KMS-11 (cell line): Measurements from ENCODE around the gene WIPF3.

Source experiments
- H2AFZ ChIP-seq: fragments of 200-600 bp; sonication (generic); 2 replicates; pipeline ENCODE4 v1.6.1; 2016; ENCODE audit warnings: antibody characterized with exemption, mixed run types, low read depth
- H3K27ac ChIP-seq: fragments of 200-600 bp; sonication (generic); 2 replicates; pipeline ENCODE4 v1.6.1; 2016; ENCODE audit warnings: mild to moderate bottlenecking, mixed run types
- H3K27me3 ChIP-seq: fragments of 200-600 bp; sonication (generic); 2 replicates; pipeline ENCODE4 v1.6.1; 2017; ENCODE audit warnings: mild to moderate bottlenecking, low read depth, mixed run types, moderate library complexity; ENCODE audit not compliant: insufficient read depth
- H3K36me3 ChIP-seq: fragments of 200-600 bp; sonication (generic); 2 replicates; pipeline ENCODE4 v1.6.1; 2017; ENCODE audit warnings: mild to moderate bottlenecking, mixed run types; ENCODE audit not compliant: insufficient read depth
- H3K4me1 ChIP-seq: fragments of 200-600 bp; sonication (generic); 2 replicates; pipeline ENCODE4 v1.6.1; 2016; ENCODE audit warnings: mild to moderate bottlenecking, low read depth, mixed run types; ENCODE audit not compliant: poor library complexity, severe bottlenecking
- H3K4me2 ChIP-seq: fragments of 200-600 bp; sonication (generic); 2 replicates; pipeline ENCODE4 v1.7.0; 2016; ENCODE audit warnings: mild to moderate bottlenecking, mixed run types
- H3K4me3 ChIP-seq: fragments of 200-600 bp; sonication (generic); IDR thresholded peaks from 2 replicates; pipeline ENCODE4 v1.6.1; 2017; ENCODE audit warnings: low read depth, low read length, mixed read lengths; ENCODE audit not compliant: insufficient read depth
- H3K79me2 ChIP-seq: fragments of 200-600 bp; sonication (generic); 2 replicates; pipeline ENCODE4 v1.6.1; 2016; ENCODE audit warnings: low read depth, mixed run types; ENCODE audit not compliant: insufficient read depth
- H3K9ac ChIP-seq: fragments of 200-600 bp; sonication (generic); 2 replicates; pipeline ENCODE4 v1.6.1; 2016; ENCODE audit warnings: mild to moderate bottlenecking, mixed run types
- H4K20me1 ChIP-seq: fragments of 200-600 bp; sonication (generic); 2 replicates; pipeline ENCODE4 v1.6.1; 2016; ENCODE audit warnings: mild to moderate bottlenecking, mixed run types; ENCODE audit not compliant: insufficient read depth
- TF ChIP-seq, protein P1 (sequence below): fragments of 200-600 bp; sonication (generic); conservative IDR thresholded peaks from 2 replicates; pipeline ENCODE4 v1.6.1; 2017; ENCODE audit warnings: low read depth, mild to moderate bottlenecking, antibody characterized with exemption, low read length, moderate library complexity, mixed read lengths

The WIPF3 gene

DNA sequence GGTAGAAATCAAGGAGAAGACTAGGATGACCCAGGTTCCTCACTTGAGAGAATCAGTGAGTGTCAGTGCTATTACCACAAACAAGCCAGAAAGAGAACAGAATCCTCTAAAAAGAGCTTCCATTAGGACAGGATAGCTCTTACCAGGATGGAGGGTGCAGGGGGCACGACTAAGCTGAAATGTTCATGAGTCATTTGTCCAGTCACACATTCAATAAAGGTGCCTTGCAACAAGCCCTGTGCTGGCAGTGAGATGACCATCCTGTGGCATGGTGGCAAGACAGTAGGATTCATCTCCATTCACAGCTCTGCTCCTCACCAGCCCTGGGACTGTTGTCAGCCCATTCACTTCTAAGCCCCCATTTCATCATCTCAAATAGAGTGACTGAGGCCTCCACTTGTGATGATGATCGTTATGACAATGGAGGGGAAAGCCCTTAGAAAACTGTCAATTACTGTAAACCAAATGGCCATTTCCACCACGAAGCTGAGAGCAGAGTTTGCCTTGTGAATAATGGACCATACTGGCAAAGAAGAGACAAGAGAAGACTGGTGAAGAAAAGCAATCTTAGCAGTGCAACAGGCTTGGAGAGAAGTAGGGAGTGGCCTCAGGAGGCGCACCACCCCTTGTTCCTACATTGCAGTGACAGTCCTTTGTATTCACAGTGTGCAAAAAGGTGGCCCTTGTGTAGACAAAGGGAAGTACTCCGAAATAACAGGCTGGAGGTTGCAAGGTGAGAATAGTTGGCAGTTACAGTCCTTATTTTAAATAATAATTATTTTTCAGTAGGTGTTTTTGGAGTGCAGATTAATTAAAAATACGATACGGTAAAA, 9.0 kb upstream of the WIPF3 start:
- no peak overlapping the region for H3K27ac ChIP-seq
- H4K20me1 ChIP-seq = no peaks in the 10 kb centered on the region
- TF ChIP-seq, protein P1, sequence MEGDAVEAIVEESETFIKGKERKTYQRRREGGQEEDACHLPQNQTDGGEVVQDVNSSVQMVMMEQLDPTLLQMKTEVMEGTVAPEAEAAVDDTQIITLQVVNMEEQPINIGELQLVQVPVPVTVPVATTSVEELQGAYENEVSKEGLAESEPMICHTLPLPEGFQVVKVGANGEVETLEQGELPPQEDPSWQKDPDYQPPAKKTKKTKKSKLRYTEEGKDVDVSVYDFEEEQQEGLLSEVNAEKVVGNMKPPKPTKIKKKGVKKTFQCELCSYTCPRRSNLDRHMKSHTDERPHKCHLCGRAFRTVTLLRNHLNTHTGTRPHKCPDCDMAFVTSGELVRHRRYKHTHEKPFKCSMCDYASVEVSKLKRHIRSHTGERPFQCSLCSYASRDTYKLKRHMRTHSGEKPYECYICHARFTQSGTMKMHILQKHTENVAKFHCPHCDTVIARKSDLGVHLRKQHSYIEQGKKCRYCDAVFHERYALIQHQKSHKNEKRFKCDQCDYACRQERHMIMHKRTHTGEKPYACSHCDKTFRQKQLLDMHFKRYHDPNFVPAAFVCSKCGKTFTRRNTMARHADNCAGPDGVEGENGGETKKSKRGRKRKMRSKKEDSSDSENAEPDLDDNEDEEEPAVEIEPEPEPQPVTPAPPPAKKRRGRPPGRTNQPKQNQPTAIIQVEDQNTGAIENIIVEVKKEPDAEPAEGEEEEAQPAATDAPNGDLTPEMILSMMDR = no peak
- no peak overlapping the region for H2AFZ ChIP-seq
- no peak overlapping the region for H3K4me3 ChIP-seq
- no peaks in the 10 kb centered on the region for H3K79me2 ChIP-seq
- H3K36me3 ChIP-seq = no peaks in the 10 kb centered on the region
- no peak overlapping the region for H3K9ac ChIP-seq
- no peaks in the 10 kb centered on the region for H3K27me3 ChIP-seq
- no peaks in the 10 kb centered on the region for H3K4me1 ChIP-seq
- H3K4me2 ChIP-seq = no peak overlapping the region

- Histone ChIP-seq H2AFZ (no peak overlapping the region), H3K79me2 (no peaks in the 10 kb centered on the region), H3K4me3 (no peak overlapping the region), H4K20me1 (no peaks in the 10 kb centered on the region), H3K4me2 (no peak overlapping the region), H3K27ac (no peak overlapping the region), H3K36me3 (no peaks in the 10 kb centered on the region), H3K4me1 (no peaks in the 10 kb centered on the region), H3K9ac (no peak overlapping the region), H3K27me3 (no peaks in the 10 kb centered on the region)
- TF ChIP-seq, protein P1 = no peak
These were observed 7.9 kb upstream of the WIPF3 start for GRCh38 chr7:29798422-29798821.

- H2AFZ ChIP-seq = no peak overlapping the region
- no peak overlapping the region for H3K4me2 ChIP-seq
- H4K20me1 ChIP-seq = no peaks in the 10 kb centered on the region
- H3K27ac ChIP-seq = no peak overlapping the region
- no peaks in the 10 kb centered on the region for H3K36me3 ChIP-seq
- no peaks in the 10 kb centered on the region for H3K79me2 ChIP-seq
- H3K4me3 ChIP-seq = no peak overlapping the region
- H3K4me1 ChIP-seq = peaks cover 9% of the 10 kb centered on the region
- TF ChIP-seq, protein P1 = no peak
- H3K9ac ChIP-seq = no peak overlapping the region
- H3K27me3 ChIP-seq = peaks cover 6% of the 10 kb centered on the region
These were observed 4.4 kb upstream of the WIPF3 start for GRCh38 chr7:29801929-29802328.

DNA sequence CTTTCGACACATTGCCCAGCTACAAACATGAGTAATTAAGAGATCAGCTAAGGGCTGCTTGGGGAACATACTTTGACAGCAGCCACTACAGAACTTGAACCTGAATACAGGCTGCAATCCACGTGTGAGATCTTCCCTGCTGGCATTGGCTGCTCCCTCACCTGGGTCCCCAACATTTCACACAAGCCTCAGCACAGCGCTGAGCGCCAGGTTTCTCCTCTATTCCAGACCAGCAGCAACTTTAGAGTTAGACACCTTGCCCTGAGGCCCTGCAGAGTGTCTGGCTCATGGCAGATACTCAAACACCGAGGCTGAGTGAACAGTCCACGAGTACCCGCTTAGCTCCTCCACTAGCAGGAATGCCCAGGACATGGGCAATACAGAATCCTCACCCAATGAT, 1.3 kb upstream of the WIPF3 start:
- H3K4me1 ChIP-seq = peaks cover 33% of the 10 kb centered on the region
- H3K79me2 ChIP-seq = no peaks in the 10 kb centered on the region
- no peaks in the 10 kb centered on the region for H3K36me3 ChIP-seq
- H3K27ac ChIP-seq = no peak overlapping the region
- H4K20me1 ChIP-seq = no peaks in the 10 kb centered on the region
- H2AFZ ChIP-seq = no peak overlapping the region
- no peak overlapping the region for H3K4me2 ChIP-seq
- no peak overlapping the region for H3K9ac ChIP-seq
- TF ChIP-seq, protein P1 = no peak
- no peak overlapping the region for H3K4me3 ChIP-seq
- H3K27me3 ChIP-seq = peaks cover 24% of the 10 kb centered on the region
